Stimulated activated CD8-positive, alpha-beta memory T cell treated with anti-CD3 and anti-CD28 coated beads, Interleukin-4, amount 100 ng/mL, for 48 hours (primary cell): ENCODE measurements around the gene ALOX5AP.

Experiments used
- DNase-seq: peaks from one replicate; pipeline ENCODE4 v3.0.0-alpha.2; 2020

ALOX5AP gene

GRCh38 chr13:30773561-30773960 lies 38.2 kb downstream of the ALOX5AP start:
- DNase-seq, result no peak

- DNase-seq, result no peak
Observed at GRCh38 chr13:30774214-30774730, 38.9 kb downstream of the ALOX5AP start.

- DNase-seq, result no peak
Observed at GRCh38 chr13:30776661-30777060, 41.3 kb downstream of the ALOX5AP start.

GRCh38 chr13:30779016-30779415 lies 43.7 kb downstream of the ALOX5AP start:
- DNase-seq, result no peak

- DNase-seq, result no peak
Observed at GRCh38 chr13:30779608-30780007, 44.3 kb downstream of the ALOX5AP start.

GRCh38 chr13:30780338-30780981 lies 45.1 kb downstream of the ALOX5AP start:
- DNase-seq, result no peak

GRCh38 chr13:30785191-30785850 lies 50.0 kb downstream of the ALOX5AP start:
- DNase-seq, result no peak

- DNase-seq, result no peak
Observed at GRCh38 chr13:30786648-30787047, 51.3 kb downstream of the ALOX5AP start.

- DNase-seq, result no peak
Observed at GRCh38 chr13:30787738-30788525, 52.6 kb downstream of the ALOX5AP start.

- no peak for DNase-seq
Observed at GRCh38 chr13:30789166-30789862, 54.0 kb downstream of the ALOX5AP start.

GRCh38 chr13:30790592-30790991 lies 55.2 kb downstream of the ALOX5AP start:
- DNase-seq, result no peak

GRCh38 chr13:30791354-30792001 lies 56.1 kb downstream of the ALOX5AP start:
- DNase-seq, result no peak

GRCh38 chr13:30792285-30793000 lies 57.1 kb downstream of the ALOX5AP start:
- DNase-seq, result no peak

- no peak for DNase-seq
Observed at GRCh38 chr13:30796132-30796572, 60.8 kb downstream of the ALOX5AP start.

GRCh38 chr13:30796631-30797601 lies 61.6 kb downstream of the ALOX5AP start:
- peak; percentile 58 for DNase-seq

GRCh38 chr13:30797847-30798535 lies 62.6 kb downstream of the ALOX5AP start:
- DNase-seq, result no peak

GRCh38 chr13:30798776-30799355 lies 63.5 kb downstream of the ALOX5AP start:
- DNase-seq, result no peak

GRCh38 chr13:30799356-30799824 lies 64.0 kb downstream of the ALOX5AP start:
- no peak for DNase-seq

- DNase-seq, result no peak
Observed at GRCh38 chr13:30800107-30800506, 64.8 kb downstream of the ALOX5AP start.
